Endothelial cell of umbilical vein (primary cell): ENCODE results near the gene AZU1. TPM values are rescaled to one million over a fixed set of nuclear protein-coding genes. Genes with fewer than 3 reads are reported as not detected.
A peak's percentile ranks its signal among the peaks of the same experiment; 100 is the strongest.

Experiments used
- BruUV-seq: library from RNA; stranded (reverse); fragments of 400-500 nt; replicated peaks from 2 replicates; lab custom pipeline; 2021; lab: Mats Ljungman, UMichigan
- CTCF ChIA-PET: fragments of 300-600, 350-600 bp; sonication (Branson Sonifier 250); formaldehyde crosslinking; loops from one replicate; lab custom pipeline; 2021; ENCODE audit warnings: antibody characterized with exemption, inconsistent platforms; lab: Charles Lee
- POLR2A ChIA-PET: fragments of 300-600, 350-600 bp; sonication (Branson Sonifier 250); formaldehyde crosslinking; loops from one replicate; lab custom pipeline; 2021; ENCODE audit warnings: antibody characterized with exemption, inconsistent platforms; lab: Charles Lee
- DNase-seq: peaks from one replicate; pipeline ENCODE4 v3.0.0-alpha.2; 2011; ENCODE audit warnings: low read depth, low spot score
- FAIRE-seq: peaks from 2 replicates; lab custom pipeline; 2011; peaks lifted over from hg19 to GRCh38; lab: Jason Lieb, UNC
- H2AFZ ChIP-seq: 2 replicates; pipeline ENCODE4 v1.6.0; 2012; ENCODE audit warnings: low read depth, low read length, control low read depth, inconsistent platforms
- H3K27ac ChIP-seq: 2 replicates; pipeline ENCODE4 v1.5.1; 2011; ENCODE audit warnings: low read depth, mild to moderate bottlenecking, control low read depth, low read length, moderate library complexity; ENCODE audit not compliant: insufficient read depth
- H3K27me3 ChIP-seq, 2 experiments: 2 replicates each; pipeline versions ENCODE4 v1.6.0 to v1.6.1; 2011; ENCODE audit warnings: low read length in 2 of 2, mixed read lengths in 1 of 2; ENCODE audit not compliant: control insufficient read depth in 2 of 2, insufficient read depth in 2 of 2
- H3K36me3 ChIP-seq, 2 experiments: 2 replicates in 1 of 2; 3 replicates in 1 of 2; pipeline ENCODE4 v1.5.1; 2011; ENCODE audit warnings: low read length in 2 of 2, mild to moderate bottlenecking in 1 of 2, moderate library complexity in 1 of 2; ENCODE audit not compliant: control insufficient read depth in 2 of 2, insufficient read depth in 2 of 2; ENCODE audit errors: extremely low read depth in 1 of 2
- H3K4me1 ChIP-seq: 3 replicates; pipeline ENCODE4 v1.5.1; 2011; ENCODE audit warnings: mild to moderate bottlenecking, low read length; ENCODE audit not compliant: control insufficient read depth, insufficient read depth; ENCODE audit errors: extremely low read depth
- H3K4me2 ChIP-seq: 2 replicates; pipeline ENCODE4 v1.6.1; 2011; ENCODE audit warnings: low read length, control low read depth, mixed read lengths; ENCODE audit not compliant: insufficient read depth
- H3K4me3 ChIP-seq, 3 experiments: fragments of 200-600 bp in 1 of 3; sonication (generic), shearing (Covaris generic) in 1 of 3; replicated peaks in 1 of 3; 2 replicates each; pipeline ENCODE4 v1.5.1; 2011 to 2016; ENCODE audit warnings: control low read depth in 3 of 3, low read length in 3 of 3, mild to moderate bottlenecking in 2 of 3, inconsistent platforms in 1 of 3, low read depth in 1 of 3, moderate library complexity in 1 of 3; ENCODE audit not compliant: insufficient read depth in 1 of 3
- H3K79me2 ChIP-seq: 2 replicates; pipeline ENCODE4 v1.6.0; 2012; ENCODE audit warnings: low read length, inconsistent platforms; ENCODE audit not compliant: control insufficient read depth, insufficient read depth
- H3K9ac ChIP-seq: replicated peaks from 2 replicates; pipeline ENCODE3; 2011; ENCODE audit warnings: low read length, control low read depth; ENCODE audit not compliant: insufficient read depth; ENCODE audit errors: extremely low read depth
- H3K9me1 ChIP-seq: replicated peaks from 3 replicates; pipeline ENCODE4 v1.6.0; 2011; ENCODE audit warnings: mild to moderate bottlenecking, low read length; ENCODE audit not compliant: control insufficient read depth, insufficient read depth; ENCODE audit errors: extremely low read depth
- H3K9me3 ChIP-seq: replicated peaks from 2 replicates; pipeline ENCODE4 v1.5.1; 2012; ENCODE audit warnings: low read length, inconsistent platforms; ENCODE audit not compliant: control insufficient read depth, insufficient read depth
- H4K20me1 ChIP-seq: replicated peaks from 2 replicates; pipeline ENCODE3; 2011; ENCODE audit warnings: mild to moderate bottlenecking, low read length; ENCODE audit not compliant: control insufficient read depth, insufficient read depth; ENCODE audit errors: extremely low read depth
- EZH2 ChIP-seq: IDR thresholded peaks from 2 replicates; pipeline ENCODE4 v1.6.1; 2012; ENCODE audit warnings: borderline replicate concordance, low read depth, mild to moderate bottlenecking, moderate library complexity, low read length, inconsistent platforms; ENCODE audit not compliant: severe bottlenecking
- FOS ChIP-seq: IDR thresholded peaks from 2 replicates; pipeline ENCODE4 v1.6.1; 2011; ENCODE audit warnings: mild to moderate bottlenecking, low read length, moderate library complexity, borderline replicate concordance; ENCODE audit not compliant: insufficient read depth
- JUN ChIP-seq: IDR thresholded peaks from 2 replicates; pipeline ENCODE4 v1.6.1; 2011; ENCODE audit warnings: borderline replicate concordance, low read depth; ENCODE audit not compliant: insufficient read length, insufficient read depth
- MYC ChIP-seq: IDR thresholded peaks from one replicate; pipeline ENCODE4 v1.6.1; 2011; ENCODE audit warnings: mild to moderate bottlenecking, low read depth, low read length
- POLR2A ChIP-seq: IDR thresholded peaks from 2 replicates; pipeline ENCODE4 v1.6.1; 2012; ENCODE audit warnings: low read depth, mild to moderate bottlenecking, control low read depth, low read length
- POLR2AphosphoS5 ChIP-seq: IDR thresholded peaks from 2 replicates; pipeline ENCODE4 v1.6.1; 2012; ENCODE audit warnings: low read depth, mild to moderate bottlenecking, control low read depth, low read length, moderate library complexity; ENCODE audit not compliant: insufficient read depth
- dilution Hi-C: fragments of 300-500 bp; cut with MboI; formaldehyde crosslinking; loops from one replicate; pipeline ENCODE4 v1.15.0; 2019; ENCODE audit warnings: low sequenced_read_pairs; ENCODE audit not compliant: extremely low pct_ligation_motif_present
- intact Hi-C: fragments of 100-400 bp; cut with micrococcal nuclease; formaldehyde crosslinking; loops from one replicate; pipeline ENCODE4 v1.10.0; 2022
- polyA plus RNA-seq, 4 experiments: library from polyadenylated mRNA; depleted of rRNA in 3 of 4; stranded (reverse) in 3 of 4; unstranded in 1 of 4; fragments of >200 nt; gene quantifications; 2 replicates each; pipeline versions ENCODE4 v1.2.1 to v1.2.3, GENCODE V29; 2011 to 2012; ENCODE audit warnings: missing spikeins in 1 of 4
- total RNA-seq: library from RNA; stranded (reverse); gene quantifications from 2 replicates; pipeline ENCODE4 v1.2.3, GENCODE V29; 2021
- TF ChIP-seq, protein P1 (sequence below): IDR thresholded peaks from 2 replicates; pipeline ENCODE4 v1.6.1; 2011; ENCODE audit not compliant: insufficient read depth, insufficient read length
- TF ChIP-seq, protein P2 (sequence below), 2 donors: IDR thresholded peaks; 1 replicate in 1 of 2; 2 replicates in 1 of 2; pipeline ENCODE4 v1.5.1; 2011; ENCODE audit warnings: low read length in 2 of 2, mild to moderate bottlenecking in 2 of 2, moderate library complexity in 2 of 2, control low read depth in 1 of 2, inconsistent platforms in 1 of 2, low read depth in 1 of 2; ENCODE audit not compliant: insufficient read depth in 1 of 2; ENCODE audit errors: extremely low read depth in 1 of 2

The AZU1 gene
- total and polyA plus RNA-seq, 2 donors (not counting 3 experiments of a cell fraction or from before 2014, with no cell fraction given): 0.12 TPM; not detected in 1

DNA sequence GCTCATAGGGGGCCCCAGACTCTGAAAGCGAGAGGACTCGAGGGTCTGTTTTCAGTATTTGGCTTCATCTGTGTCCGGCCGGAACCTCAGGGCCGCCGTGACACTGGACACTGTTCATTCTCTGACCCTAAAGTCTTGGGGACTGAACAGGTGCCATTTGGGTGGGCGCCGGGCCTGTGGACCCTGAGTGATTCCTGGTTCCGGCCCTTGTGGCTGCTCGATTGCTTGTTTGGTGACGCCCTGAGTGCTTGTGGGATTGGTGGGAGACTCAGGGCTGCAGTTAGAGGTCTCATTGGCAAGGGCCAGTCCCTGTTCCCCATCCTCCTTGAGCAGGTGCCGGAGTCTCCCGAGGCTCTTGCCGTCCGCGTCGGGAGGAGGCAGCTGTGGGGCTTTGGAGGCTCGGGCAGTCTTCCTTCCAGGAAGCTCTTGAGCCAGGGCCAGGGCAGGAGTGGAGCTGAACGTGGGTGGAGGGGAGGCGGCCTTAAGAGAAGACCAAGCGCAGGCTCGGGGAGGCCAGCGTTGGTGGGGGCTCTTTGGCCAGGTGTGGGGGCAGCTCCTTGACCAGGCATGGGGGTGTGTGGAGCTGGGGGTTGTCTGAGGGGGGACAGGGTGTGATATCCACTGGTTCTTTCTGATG is 25.7 kb upstream of the AZU1 start:
- intact Hi-C loops: loop anchor here (1.0 kb wide), 2 partner anchors 20 to 32 kb away; no protein-coding TSS in a partner anchor
- ChIA-PET POLR2A (interaction anchor here (0.6 to 1.2 kb wide), 4 partner anchors 12 to 47 kb away, joined by 3 to 5 read pairs (median 4); no protein-coding TSS in a partner anchor), CTCF (interaction anchor here (0.9 to 5.5 kb wide), 5 partner anchors 9 to 55 kb away, joined by 3 to 32 read pairs (median 5); no protein-coding TSS in a partner anchor)
- no peaks in the 10 kb centered on the region for H3K9me1 ChIP-seq
- peak overlapping the region; percentile 13 for H3K27ac ChIP-seq
- FAIRE-seq (peak; percentile 66), DNase-seq (peak; percentile 57)
- H3K27me3 ChIP-seq: no peaks in the 10 kb centered on the region
- H3K79me2 ChIP-seq: peaks cover 92% of the 10 kb centered on the region
- no TSS peak for BruUV-seq
- dilution Hi-C loops: no loop called here
- peak overlapping the region; percentile 45 for H3K9ac ChIP-seq
- H4K20me1 ChIP-seq: no peaks in the 10 kb centered on the region
- no peak overlapping the region for H2AFZ ChIP-seq
- peaks cover 35% of the 10 kb centered on the region for H3K4me1 ChIP-seq
- H3K4me2 ChIP-seq: peak overlapping the region; percentile 86
- TF ChIP-seq EZH2 (no peak), MYC (no peak), FOS (no peak), JUN (no peak), POLR2A (no peak), POLR2AphosphoS5 (no peak)
- TF ChIP-seq, protein P1, sequence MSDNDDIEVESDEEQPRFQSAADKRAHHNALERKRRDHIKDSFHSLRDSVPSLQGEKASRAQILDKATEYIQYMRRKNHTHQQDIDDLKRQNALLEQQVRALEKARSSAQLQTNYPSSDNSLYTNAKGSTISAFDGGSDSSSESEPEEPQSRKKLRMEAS: no peak
- TF ChIP-seq, protein P2, sequence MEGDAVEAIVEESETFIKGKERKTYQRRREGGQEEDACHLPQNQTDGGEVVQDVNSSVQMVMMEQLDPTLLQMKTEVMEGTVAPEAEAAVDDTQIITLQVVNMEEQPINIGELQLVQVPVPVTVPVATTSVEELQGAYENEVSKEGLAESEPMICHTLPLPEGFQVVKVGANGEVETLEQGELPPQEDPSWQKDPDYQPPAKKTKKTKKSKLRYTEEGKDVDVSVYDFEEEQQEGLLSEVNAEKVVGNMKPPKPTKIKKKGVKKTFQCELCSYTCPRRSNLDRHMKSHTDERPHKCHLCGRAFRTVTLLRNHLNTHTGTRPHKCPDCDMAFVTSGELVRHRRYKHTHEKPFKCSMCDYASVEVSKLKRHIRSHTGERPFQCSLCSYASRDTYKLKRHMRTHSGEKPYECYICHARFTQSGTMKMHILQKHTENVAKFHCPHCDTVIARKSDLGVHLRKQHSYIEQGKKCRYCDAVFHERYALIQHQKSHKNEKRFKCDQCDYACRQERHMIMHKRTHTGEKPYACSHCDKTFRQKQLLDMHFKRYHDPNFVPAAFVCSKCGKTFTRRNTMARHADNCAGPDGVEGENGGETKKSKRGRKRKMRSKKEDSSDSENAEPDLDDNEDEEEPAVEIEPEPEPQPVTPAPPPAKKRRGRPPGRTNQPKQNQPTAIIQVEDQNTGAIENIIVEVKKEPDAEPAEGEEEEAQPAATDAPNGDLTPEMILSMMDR (IDR thresholded peaks at IDR 0.05; ENCODE audit: extremely low read depth in 1 of 2, insufficient read depth in 1 of 2, low read depth in 1 of 2, low read length in 2 of 2): no peak
- H3K4me3 ChIP-seq: peak overlapping the region in 2 of 3 experiments; percentile 12 to 28
- H3K9me3 ChIP-seq: no peaks in the 10 kb centered on the region
- peaks cover 50 to 53% of the 10 kb centered on the region in 2 experiments for H3K36me3 ChIP-seq
